ENCODE results near the gene IBA57.

DNA sequence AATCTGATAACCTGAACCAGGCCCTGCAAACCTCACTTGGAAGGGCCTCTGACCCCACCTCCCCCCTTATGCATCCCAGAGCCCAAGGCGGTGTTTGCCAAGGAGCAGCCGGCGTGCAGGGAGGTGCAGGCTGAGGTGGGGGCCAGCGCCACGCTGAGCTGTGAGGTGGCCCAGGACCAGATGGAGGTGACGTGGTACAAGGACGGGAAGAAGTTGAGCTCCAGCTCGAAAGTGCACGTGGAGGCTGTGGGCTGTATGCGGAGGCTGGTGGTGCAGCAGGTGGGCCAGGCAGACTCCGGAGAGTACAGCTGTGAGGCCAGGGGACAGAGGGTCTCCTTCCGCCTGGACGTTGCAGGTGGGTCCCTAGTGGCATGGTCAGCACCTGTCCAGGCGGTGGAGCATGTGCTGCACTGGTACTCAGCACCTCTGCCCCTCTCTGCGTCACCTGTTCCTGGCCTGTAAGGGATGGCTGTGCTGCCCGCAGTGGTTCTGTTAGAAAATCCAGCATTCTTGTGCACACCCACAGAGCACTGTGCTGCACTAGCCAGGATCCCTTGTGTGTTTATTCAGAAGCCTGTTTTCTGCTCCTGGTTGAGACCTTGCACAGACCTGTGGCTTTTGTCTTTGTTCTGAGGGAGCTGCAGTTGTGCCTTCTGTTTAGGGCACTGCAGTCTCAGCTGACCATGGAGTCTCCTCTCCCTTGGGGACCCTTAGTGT, 53.8 kb downstream of the IBA57 start:
- TF ChIP-seq POLR2A (IDR thresholded peaks at IDR 0.05; ENCODE audit: low read depth, low read length), result no peak
- no peak for TF ChIP-seq POLR2AphosphoS5 (IDR thresholded peaks at IDR 0.05; ENCODE audit: low read depth, low read length)
- TF ChIP-seq SPI1 (IDR thresholded peaks at IDR 0.05; ENCODE audit: low read depth, low read length), result no peak
- no peak for TF ChIP-seq TAF1 (IDR thresholded peaks at IDR 0.05; ENCODE audit: low read depth, low read length)
- TF ChIP-seq POU2F2 (IDR thresholded peaks at IDR 0.05; ENCODE audit: low read depth, low read length), result no peak

Measured in GM12891 (cell line).